GM12801 (cell line): ENCODE results near the gene SRPK2.

Source experiments
- CTCF ChIP-seq: IDR thresholded peaks from one replicate; pipeline ENCODE4 v1.5.1; 2011; ENCODE audit warnings: control low read depth; ENCODE audit not compliant: insufficient read length; ENCODE audit errors: extremely low read depth

SRPK2 gene

DNA sequence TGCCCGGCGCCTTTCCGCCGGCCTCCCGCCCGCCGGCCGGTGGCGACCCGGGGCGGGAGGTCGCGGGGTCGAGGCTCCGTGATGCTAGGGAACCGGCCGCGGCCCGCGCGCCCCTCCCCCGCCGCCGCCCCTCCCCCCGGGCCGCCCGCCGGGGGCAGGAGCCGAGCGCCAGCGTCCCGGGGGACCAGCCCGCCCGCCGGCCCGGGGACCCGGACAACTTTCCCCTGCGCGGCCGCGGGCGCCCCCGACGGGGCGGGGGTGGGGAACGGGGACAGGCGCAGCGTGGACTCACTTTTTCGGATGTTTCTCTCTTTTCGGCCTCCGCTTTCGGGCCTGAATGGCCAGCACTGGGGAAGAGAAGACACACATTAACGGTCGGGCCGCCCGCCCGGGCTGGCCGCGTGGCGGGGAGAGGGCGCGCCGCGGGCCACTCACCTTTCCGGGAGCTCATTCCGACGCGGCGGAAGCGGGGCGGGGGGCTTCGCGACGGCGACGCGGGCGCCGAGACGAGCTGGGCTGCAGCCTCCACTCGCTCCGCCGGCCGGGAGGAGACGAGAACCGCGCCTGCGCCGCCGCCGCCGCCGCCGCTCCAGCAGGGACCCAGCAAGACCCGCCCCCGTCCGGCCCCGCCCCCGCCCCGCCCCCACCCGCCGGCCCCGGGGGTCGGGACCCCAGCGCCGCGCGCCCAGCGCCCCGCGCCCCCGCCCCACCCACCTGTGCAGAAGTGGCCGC is at the start of gene SRPK2:
Gene SRPK2 (minus strand): TSS at position 566 of the 732 bp plus-strand sequence.
- no peak for TF ChIP-seq CTCF

GRCh38 chr7:105438254-105438653 is 49.5 kb upstream of the SRPK2 start:
- no peak for TF ChIP-seq CTCF

DNA sequence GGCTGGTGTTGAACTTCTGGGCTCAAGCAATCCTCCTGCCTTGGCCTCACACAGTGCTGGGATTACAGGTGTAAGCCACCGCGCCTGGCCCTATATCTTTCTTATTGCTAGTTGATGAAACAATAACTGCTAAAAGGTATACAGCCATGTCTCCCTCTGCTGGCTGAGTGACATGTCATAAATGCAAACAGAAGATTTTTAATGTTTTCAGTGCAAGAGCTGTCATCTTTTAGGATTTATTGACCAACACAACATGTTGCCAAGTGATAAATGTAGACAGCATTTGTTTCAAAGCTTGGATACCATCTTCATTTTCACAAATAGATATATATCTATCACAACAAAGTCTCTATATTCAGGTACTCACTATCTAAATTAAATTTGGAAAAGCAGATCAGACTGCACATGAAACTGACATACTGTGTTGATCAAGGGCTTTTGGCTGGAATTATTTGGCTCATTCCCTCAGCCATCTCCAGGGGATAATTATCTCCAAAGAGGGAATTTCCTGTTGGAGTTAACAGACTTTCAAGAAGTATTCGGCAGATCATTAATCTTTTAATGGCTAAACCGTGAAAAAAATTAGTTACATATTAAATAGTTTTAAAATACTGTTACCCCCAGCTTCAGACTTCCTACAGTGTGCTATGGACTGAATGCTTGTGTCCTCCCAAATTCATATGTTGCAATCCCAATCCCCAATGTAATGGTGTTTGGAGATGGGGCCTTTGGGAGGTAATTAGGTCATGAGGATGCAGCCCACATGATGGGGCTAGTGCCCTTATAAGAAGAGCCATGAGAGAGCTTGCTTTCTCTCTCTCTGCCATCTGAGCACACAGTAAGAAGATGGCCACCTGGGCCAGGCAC is 41.3 kb upstream of the SRPK2 start:
- TF ChIP-seq CTCF, result no peak

GRCh38 chr7:105426606-105427146 is 38.0 kb upstream of the SRPK2 start:
- TF ChIP-seq CTCF, result no peak

GRCh38 chr7:105423987-105424386 is 35.3 kb upstream of the SRPK2 start:
- TF ChIP-seq CTCF, result no peak

DNA sequence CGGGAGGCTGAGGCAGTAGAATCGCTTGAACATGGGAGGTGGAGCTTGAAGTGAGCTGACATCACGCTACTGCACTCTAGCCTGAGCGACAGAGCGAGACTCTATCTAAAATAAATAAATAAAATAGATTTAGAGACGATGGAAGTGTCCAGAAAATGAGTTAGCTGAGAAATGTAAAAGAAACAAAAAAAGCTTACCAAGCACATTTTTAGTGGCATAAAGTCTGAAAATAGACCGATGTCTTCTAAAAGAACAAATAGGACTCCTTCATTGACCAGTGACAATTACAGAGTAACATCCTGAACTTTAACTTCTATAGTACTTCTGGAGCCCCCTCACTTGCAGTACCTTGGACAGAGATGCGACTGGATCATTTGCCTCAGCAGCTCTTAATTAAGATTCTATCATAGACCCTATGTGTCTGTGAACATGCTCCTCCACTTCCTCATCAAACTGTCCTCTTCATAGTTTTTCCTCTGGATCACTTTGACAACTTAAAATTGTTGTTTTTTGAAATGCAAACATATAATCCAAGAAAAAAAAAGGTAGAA is 25.2 kb upstream of the SRPK2 start:
- TF ChIP-seq CTCF, result no peak

- no peak for TF ChIP-seq CTCF
Observed at GRCh38 chr7:105408791-105409410, 20.2 kb upstream of the SRPK2 start.
